Activated naive CD8-positive, alpha-beta T cell treated with anti-CD3 and anti-CD28 coated beads for 36 hours (primary cell): ENCODE results near the gene CD3D. TPM values are rescaled to one million over a fixed set of nuclear protein-coding genes. Genes with fewer than 3 reads are reported as not detected.

Experiments used
- DNase-seq: peaks from one replicate; pipeline ENCODE4 v3.0.0; 2021
- H3K27ac Mint-ChIP-seq: one replicate; pipeline ENCODE4 v1.8.0; 2022; ENCODE audit warnings: mild to moderate bottlenecking, moderate library complexity, mixed read lengths
- H3K27me3 Mint-ChIP-seq: one replicate; pipeline ENCODE4 v1.8.0; 2022; ENCODE audit warnings: mild to moderate bottlenecking, mixed read lengths
- H3K36me3 Mint-ChIP-seq: one replicate; pipeline ENCODE4 v1.8.0; 2021; ENCODE audit warnings: mild to moderate bottlenecking, mixed read lengths
- H3K4me1 Mint-ChIP-seq: one replicate; pipeline ENCODE4 v1.8.0; 2021; ENCODE audit warnings: mixed read lengths
- H3K4me3 Mint-ChIP-seq: one replicate; pipeline ENCODE4 v1.8.0; 2022; ENCODE audit warnings: mild to moderate bottlenecking, moderate library complexity, mixed read lengths
- H3K9me3 Mint-ChIP-seq: one replicate; pipeline ENCODE4 v1.8.0; 2022; ENCODE audit warnings: mixed read lengths
- total RNA-seq, 2 experiments: library from RNA; stranded (reverse); gene quantifications; one replicate each; pipeline ENCODE4 v1.2.3, GENCODE V29; 2021

CD3D gene
- total RNA-seq, result 100 to 1,000 TPM; 341 to 350 TPM

DNA sequence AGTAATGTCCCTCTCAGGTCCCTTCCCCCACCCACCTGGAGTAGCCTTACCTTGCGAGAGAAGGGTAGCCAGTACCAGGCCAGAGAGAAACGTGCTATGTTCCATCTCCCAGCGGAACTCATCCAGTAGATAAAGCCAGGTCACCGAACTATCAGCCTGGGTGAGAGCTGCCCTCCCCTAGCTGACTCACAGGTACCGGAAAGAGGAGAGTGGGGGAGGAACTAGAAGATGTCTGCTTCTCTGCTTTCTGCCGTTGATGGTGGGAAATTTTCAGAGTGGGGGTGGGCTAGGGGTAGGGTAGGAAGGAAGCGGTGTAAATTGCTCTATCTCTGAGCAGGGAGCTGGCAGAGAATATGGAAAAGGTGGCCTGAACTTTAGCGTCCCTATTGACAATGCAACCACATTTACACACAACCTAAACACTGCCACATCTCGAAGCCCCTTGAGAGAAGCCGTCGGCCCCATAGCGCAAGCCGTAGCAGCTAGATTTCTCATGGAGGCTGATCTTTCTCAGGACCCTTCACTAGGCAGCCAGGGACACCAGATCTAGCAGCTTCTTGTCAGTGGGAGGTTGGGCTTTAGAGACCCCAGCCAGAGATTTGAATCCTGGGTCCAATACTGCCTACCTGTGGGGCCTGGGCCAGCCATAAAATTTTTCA is at the start of gene CD3D:
Gene CD3D, minus strand, starts transcription at position 203 of the 659 bp plus-strand sequence. Its CDS starts 98 bp downstream, at position 105.
- Mint-ChIP-seq H3K4me3 (peak within 1 kb of the TSS; percentile 94), H3K9me3 (no peaks in the 10 kb centered on the region), H3K27me3 (no peaks in the 10 kb centered on the region), H3K36me3 (peaks cover 69% of the 10 kb centered on the region), H3K27ac (peak within 1 kb of the TSS; percentile 98), H3K4me1 (peaks cover 57% of the 10 kb centered on the region)
- DNase-seq, result peak; percentile 74

- DNase-seq, result no peak
- Mint-ChIP-seq H3K27me3 (no peaks in the 10 kb centered on the region), H3K4me3 (no peak overlapping the region), H3K4me1 (no peaks in the 10 kb centered on the region), H3K9me3 (no peaks in the 10 kb centered on the region), H3K36me3 (peaks cover 9% of the 10 kb centered on the region), H3K27ac (no peak overlapping the region)
These were observed 41.2 kb upstream of the CD3D start for GRCh38 chr11:118383657-118384056.

DNA sequence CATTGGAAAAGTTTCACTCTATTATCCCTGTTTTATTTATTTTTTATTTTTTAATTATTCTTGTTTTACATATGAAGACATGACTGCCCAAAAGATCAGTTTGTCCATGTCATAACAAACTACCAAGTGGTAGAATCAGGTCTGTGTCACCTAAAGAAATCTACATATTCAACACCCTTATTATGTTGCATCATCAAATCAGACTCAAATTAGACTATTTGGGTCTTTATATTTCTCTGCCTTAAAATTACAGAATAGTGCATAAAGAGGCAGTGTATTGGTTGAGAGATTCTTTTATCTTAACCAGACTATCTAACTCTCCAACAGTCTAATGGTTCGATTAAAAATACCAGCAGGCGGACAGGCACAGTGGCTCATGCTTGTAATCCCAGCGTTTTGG is 40.4 kb upstream of the CD3D start:
- no peaks in the 10 kb centered on the region for H3K9me3 Mint-ChIP-seq
- DNase-seq, result no peak
- no peaks in the 10 kb centered on the region for H3K27me3 Mint-ChIP-seq
- peaks cover 9% of the 10 kb centered on the region for H3K36me3 Mint-ChIP-seq
- no peaks in the 10 kb centered on the region for H3K4me1 Mint-ChIP-seq
- no peak overlapping the region for H3K27ac Mint-ChIP-seq
- no peak overlapping the region for H3K4me3 Mint-ChIP-seq

DNA sequence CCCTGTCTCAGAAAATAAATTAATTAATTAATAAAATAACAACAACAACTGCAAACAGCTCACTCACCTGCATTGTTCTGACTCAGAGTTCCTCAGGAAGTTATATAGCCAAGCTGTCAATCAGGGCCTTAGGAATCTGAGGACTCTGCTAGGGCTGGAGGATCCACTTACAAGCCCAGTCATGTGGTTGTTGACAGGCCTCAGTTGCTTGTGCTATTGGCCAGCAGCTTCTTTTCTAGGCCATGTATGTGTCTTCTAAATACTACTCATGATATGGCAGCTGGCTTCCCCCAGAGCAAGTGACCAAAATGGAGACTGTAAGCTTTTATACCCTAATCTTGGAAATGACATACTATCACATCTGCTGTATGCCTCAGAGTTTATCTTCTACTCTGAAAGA is 38.1 kb upstream of the CD3D start:
- no peak for DNase-seq
- Mint-ChIP-seq H3K4me1 (peaks cover 2% of the 10 kb centered on the region), H3K36me3 (peaks cover 14% of the 10 kb centered on the region), H3K27me3 (no peaks in the 10 kb centered on the region), H3K27ac (no peak overlapping the region), H3K9me3 (no peaks in the 10 kb centered on the region), H3K4me3 (no peak overlapping the region)

DNA sequence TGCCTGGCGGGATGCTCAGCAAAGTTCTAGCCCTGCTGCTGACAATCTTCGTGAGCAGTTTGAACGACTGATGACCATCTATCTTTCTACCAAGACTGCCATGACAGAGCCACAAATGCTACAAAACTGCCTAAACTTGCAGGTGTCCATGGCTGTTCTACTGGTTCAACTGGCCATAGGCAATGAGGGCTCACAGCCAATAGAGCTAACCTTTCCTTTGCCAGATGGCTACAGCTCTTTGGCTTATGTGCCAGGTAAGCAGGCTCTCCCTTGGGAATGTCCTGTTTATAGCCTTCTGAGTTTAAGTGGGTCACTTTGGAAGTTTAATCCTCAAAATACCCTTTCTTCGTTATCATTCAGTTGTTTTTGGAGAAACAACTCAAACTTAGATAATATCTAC is 37.0 kb upstream of the CD3D start:
- Mint-ChIP-seq H3K27me3 (no peaks in the 10 kb centered on the region), H3K9me3 (no peaks in the 10 kb centered on the region), H3K36me3 (peaks cover 15% of the 10 kb centered on the region), H3K4me1 (peaks cover 2% of the 10 kb centered on the region), H3K4me3 (no peak overlapping the region), H3K27ac (no peak overlapping the region)
- DNase-seq, result no peak

DNA sequence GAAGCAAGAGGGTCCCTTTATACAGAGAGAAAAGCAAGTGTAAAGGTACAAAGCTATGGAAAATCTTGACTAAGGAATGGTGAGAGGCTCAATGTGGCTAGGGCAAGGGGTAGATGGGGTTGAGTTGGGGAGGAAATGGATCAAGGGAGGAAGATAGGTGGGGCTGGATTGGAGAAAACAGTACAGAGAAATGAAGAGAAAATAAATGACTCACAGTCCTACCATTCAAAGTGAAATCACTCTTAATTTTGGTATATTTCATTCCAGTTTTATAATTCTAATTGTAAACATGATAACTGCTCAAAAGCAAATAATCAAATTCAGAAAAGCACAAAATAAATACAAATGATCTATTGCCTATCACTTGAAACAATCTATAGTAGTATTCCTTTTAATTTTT is 33.5 kb upstream of the CD3D start:
- peaks cover 26% of the 10 kb centered on the region for H3K36me3 Mint-ChIP-seq

DNA sequence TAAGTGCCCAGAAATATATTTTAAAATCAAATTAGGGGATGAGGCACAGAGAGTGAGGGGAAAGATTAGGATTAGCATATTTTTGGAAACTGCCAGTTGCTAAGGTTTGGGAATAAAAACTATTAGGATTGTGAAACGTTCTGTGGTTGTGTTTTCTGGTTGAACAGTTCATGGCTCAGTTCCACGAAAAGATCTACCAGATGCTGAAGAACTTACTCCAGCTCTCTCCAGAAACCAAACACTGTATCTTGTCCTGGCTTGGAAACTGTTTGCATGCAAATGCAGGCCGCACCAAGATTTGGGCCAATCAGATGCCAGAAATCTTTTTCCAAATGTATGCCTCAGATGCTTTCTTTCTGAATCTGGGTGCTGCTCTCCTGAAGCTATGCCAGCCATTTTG is 32.2 kb upstream of the CD3D start:
- no peaks in the 10 kb centered on the region for H3K27me3 Mint-ChIP-seq
- H3K4me1 Mint-ChIP-seq, result peaks cover 2% of the 10 kb centered on the region
- peaks cover 27% of the 10 kb centered on the region for H3K36me3 Mint-ChIP-seq
- no peak overlapping the region for H3K4me3 Mint-ChIP-seq
- no peak for DNase-seq
- no peaks in the 10 kb centered on the region for H3K9me3 Mint-ChIP-seq
- peak overlapping the region; percentile 20 for H3K27ac Mint-ChIP-seq

More for the DNA sequence above, 33.5 kb upstream of the CD3D start:
- H3K27me3 Mint-ChIP-seq, result no peaks in the 10 kb centered on the region
- H3K9me3 Mint-ChIP-seq, result no peaks in the 10 kb centered on the region
- peaks cover 2% of the 10 kb centered on the region for H3K4me1 Mint-ChIP-seq
- no peak for DNase-seq
- no peak overlapping the region for H3K4me3 Mint-ChIP-seq
- peak overlapping the region; percentile 32 for H3K27ac Mint-ChIP-seq

DNA sequence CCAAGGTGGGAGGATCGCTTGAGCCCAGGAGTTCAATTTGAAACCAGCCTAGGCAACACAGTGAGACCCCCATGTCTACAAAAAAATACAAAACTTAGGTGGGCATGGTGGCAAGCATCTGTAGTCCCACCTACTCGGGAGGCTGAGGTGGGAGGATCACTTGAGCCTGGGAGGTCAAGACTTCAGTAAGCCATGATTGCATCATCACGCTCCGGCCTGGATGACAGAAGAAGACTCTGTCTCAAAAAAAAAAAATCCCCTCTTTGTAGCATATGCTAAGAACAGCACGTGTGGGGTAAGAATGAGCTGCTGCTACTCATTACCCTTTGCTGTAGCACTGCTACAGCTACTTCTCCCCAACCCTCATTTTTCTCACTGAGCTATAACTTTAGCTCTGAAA is 31.4 kb upstream of the CD3D start:
- H3K9me3 Mint-ChIP-seq, result no peaks in the 10 kb centered on the region
- H3K27ac Mint-ChIP-seq, result peak overlapping the region; percentile 14
- no peak for DNase-seq

DNA sequence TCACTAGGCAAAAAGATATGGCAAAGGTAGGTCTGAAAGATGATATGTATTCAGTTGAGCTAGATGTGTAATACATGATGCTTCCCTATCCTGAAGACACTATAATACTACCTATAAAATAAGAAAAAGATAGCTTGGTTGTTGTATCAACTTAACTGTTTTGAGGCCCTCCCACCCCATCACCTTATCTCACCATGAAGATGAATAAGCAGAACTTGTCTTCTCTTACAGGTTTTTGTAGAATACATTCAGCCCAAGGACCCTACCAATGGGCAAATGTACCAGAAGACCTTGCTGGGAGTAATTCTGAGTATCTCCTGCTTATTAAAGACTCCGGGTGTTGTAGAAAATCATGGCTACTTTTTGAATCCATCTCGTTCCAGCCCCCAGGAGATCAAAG is 30.8 kb upstream of the CD3D start:
- H3K27ac Mint-ChIP-seq, result no peak overlapping the region
- DNase-seq, result no peak
- no peak overlapping the region for H3K4me3 Mint-ChIP-seq
- H3K36me3 Mint-ChIP-seq, result peaks cover 32% of the 10 kb centered on the region
- H3K9me3 Mint-ChIP-seq, result no peaks in the 10 kb centered on the region
- peaks cover 2% of the 10 kb centered on the region for H3K4me1 Mint-ChIP-seq
- no peaks in the 10 kb centered on the region for H3K27me3 Mint-ChIP-seq

More for the DNA sequence above, 31.4 kb upstream of the CD3D start:
- Mint-ChIP-seq H3K36me3 (peaks cover 28% of the 10 kb centered on the region), H3K4me1 (peaks cover 2% of the 10 kb centered on the region), H3K4me3 (no peak overlapping the region), H3K27me3 (no peaks in the 10 kb centered on the region)

DNA sequence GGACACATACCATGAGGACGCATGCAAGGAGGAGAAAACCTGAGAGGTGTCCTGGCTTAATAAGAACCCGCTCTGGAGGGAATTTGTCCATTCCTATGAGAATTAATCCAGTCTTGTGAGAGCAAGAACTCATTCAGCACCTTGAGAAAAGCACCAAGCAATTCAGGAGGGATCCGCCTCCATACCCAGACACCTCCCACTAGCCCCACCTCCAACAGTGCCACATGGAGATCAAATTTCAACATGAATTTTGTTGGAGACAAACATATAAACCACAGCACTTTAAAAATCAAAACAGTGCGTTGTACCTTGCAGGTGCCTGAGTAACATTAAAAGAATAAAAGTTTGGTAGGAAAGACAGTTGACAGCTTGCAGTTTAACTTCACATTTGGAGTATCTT is 28.3 kb upstream of the CD3D start:
- Mint-ChIP-seq H3K4me1 (no peaks in the 10 kb centered on the region), H3K27ac (no peak overlapping the region), H3K36me3 (peaks cover 29% of the 10 kb centered on the region), H3K9me3 (no peaks in the 10 kb centered on the region), H3K27me3 (no peaks in the 10 kb centered on the region), H3K4me3 (no peak overlapping the region)
- DNase-seq, result no peak

- peaks cover 26% of the 10 kb centered on the region for H3K4me1 Mint-ChIP-seq
- H3K27ac Mint-ChIP-seq, result no peak overlapping the region
- H3K27me3 Mint-ChIP-seq, result no peaks in the 10 kb centered on the region
These were observed 23.8 kb upstream of the CD3D start for GRCh38 chr11:118366287-118366686.

GRCh38 chr11:118364956-118365615 is 22.6 kb upstream of the CD3D start:
- Mint-ChIP-seq H3K27ac (no peak overlapping the region), H3K36me3 (peaks cover 23% of the 10 kb centered on the region), H3K4me3 (no peak overlapping the region), H3K4me1 (peaks cover 35% of the 10 kb centered on the region), H3K9me3 (no peaks in the 10 kb centered on the region), H3K27me3 (no peaks in the 10 kb centered on the region)
- no peak for DNase-seq

More at GRCh38 chr11:118366287-118366686, 23.8 kb upstream of the CD3D start:
- H3K4me3 Mint-ChIP-seq, result no peak overlapping the region
- H3K9me3 Mint-ChIP-seq, result no peaks in the 10 kb centered on the region
- no peak for DNase-seq
- H3K36me3 Mint-ChIP-seq, result peaks cover 22% of the 10 kb centered on the region

GRCh38 chr11:118359295-118359958 is 16.9 kb upstream of the CD3D start, which contains the start of gene UBE4A:
Gene UBE4A (plus strand): TSS chr11:118359600. CDS start chr11:118365081, 5,481 bp downstream.
- H3K4me1 Mint-ChIP-seq, result peaks cover 44% of the 10 kb centered on the region
- H3K27ac Mint-ChIP-seq, result peak within 1 kb of the TSS; percentile 90

GRCh38 chr11:118358071-118358470 is 15.6 kb upstream of the CD3D start:
- peaks cover 8% of the 10 kb centered on the region for H3K36me3 Mint-ChIP-seq
- H3K9me3 Mint-ChIP-seq, result no peaks in the 10 kb centered on the region
- DNase-seq, result no peak
- peaks cover 38% of the 10 kb centered on the region for H3K4me1 Mint-ChIP-seq
- H3K27ac Mint-ChIP-seq, result no peak overlapping the region
- peaks cover 3% of the 10 kb centered on the region for H3K27me3 Mint-ChIP-seq
- H3K4me3 Mint-ChIP-seq, result no peak overlapping the region

More at GRCh38 chr11:118359295-118359958, 16.9 kb upstream of the CD3D start, which contains the start of gene UBE4A:
- H3K9me3 Mint-ChIP-seq, result no peaks in the 10 kb centered on the region
- peak within 1 kb of the TSS; percentile 90 for H3K4me3 Mint-ChIP-seq
- peak; percentile 97 for DNase-seq
- peaks cover 7% of the 10 kb centered on the region for H3K36me3 Mint-ChIP-seq
- peaks cover 3% of the 10 kb centered on the region for H3K27me3 Mint-ChIP-seq

GRCh38 chr11:118353084-118353710 is 10.7 kb upstream of the CD3D start:
- peaks cover 26% of the 10 kb centered on the region for H3K36me3 Mint-ChIP-seq
- no peak for DNase-seq
- H3K27ac Mint-ChIP-seq, result peak overlapping the region; percentile 81
- H3K9me3 Mint-ChIP-seq, result no peaks in the 10 kb centered on the region
- no peak overlapping the region for H3K4me3 Mint-ChIP-seq
- peaks cover 24% of the 10 kb centered on the region for H3K4me1 Mint-ChIP-seq
- no peaks in the 10 kb centered on the region for H3K27me3 Mint-ChIP-seq
